Retina (tissue), 1 donor: Measurements from ENCODE around the gene IKZF1.

ENCODE experiments used
- DNase-seq: peaks from one replicate; pipeline ENCODE4 v3.0.0-alpha.2; 2016

IKZF1 gene

DNA sequence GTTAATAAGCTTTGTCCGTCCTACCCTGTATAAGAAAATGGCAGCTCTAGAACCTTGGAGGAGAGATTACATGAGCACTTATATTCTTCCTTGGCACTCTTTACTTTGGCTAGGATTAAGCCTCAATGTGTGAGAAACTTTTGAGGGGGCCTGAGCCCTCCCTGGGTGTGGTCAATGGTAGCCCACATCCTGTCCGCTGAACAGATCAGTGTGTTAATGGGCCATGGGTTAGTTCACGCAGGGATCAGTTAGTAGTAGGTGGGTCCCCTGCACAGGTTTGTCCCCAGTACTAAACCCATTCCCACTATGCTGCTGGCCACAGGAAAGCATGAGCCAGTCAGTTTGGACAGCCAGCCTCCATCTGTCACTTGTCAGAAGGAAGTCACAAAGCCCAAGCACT is 20.2 kb upstream of the IKZF1 start:
- no peak for DNase-seq

GRCh38 chr7:50285269-50285668 is 19.2 kb upstream of the IKZF1 start:
- DNase-seq, result no peak

DNA sequence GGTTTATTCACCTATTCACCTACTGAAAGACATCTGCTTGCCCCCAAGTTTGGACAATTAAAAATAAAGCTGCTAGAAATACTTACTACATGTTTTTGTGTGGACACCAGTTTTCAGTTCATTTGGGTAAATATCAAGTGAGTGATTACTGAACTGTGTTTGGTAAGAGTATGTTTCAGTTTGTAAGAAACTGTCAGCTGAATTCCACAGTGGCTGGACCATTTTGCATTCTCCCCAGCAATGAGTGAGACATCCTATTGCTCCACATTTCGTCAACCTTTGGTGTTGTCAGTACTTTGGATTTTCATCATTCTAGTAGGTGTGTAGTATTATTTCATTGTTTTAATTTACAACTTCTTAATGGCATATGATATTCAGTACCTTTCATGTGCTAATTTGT is 17.4 kb upstream of the IKZF1 start:
- DNase-seq, result no peak

DNA sequence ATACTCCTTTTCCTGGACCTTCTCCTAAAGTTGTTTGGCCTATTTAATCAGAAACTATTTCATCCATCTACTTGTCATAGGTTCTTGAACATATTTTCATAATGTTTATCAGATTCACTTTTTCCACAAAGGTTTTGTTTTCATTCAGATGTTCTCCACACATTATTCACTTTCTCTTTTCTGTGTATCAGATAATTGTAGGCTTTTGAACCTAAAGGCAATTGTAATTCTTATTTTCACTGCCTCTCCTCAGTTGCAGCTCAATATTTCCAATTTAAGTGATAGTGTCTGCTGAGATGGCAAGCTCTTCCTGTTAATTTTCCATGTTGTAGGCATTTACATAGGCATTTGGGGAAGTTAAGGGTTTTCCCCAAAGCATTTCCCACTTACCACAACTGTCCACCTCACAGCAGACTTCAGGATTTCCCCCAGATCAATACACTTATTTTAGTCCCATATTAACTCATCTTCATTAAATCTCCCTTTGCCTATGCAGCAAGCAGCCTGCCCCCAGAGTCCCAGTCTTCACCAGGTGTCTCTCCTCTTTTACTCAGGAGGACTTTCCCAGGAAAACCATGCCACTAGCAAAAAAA is 12.3 kb upstream of the IKZF1 start:
- DNase-seq, result no peak

- no peak for DNase-seq
Observed at GRCh38 chr7:50292763-50293162, 11.8 kb upstream of the IKZF1 start.

DNA sequence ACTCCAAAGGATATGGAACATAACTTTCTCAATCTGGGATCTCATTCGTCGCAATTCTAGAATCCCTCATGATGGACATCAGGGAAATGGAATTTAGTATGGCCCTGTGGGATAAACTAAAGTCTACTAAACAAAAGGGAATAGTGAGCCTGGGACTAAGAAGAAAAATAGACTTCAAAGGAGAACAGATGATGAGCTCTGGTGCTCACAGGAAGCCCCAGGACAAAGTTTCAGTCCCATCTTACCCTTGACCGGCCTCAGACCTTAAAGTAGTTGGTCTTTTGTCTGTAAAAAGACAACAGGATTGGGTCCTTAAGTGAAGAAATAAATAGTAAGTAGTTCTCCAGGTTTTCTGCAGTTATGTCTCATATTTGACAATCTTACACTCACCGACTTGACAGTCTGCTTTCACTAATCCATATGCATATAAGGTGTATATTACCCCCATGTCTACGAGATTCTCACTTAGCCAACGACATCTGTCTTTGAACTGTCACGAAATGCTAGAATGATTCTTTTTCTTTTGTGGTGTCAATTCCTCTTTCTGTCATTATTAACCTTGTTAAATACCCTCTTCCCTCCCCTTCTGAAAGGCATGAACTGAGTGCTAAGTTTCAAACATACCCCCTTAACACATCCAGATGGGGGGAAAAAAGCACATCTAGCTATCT is 10.9 kb upstream of the IKZF1 start:
- DNase-seq, result no peak

DNA sequence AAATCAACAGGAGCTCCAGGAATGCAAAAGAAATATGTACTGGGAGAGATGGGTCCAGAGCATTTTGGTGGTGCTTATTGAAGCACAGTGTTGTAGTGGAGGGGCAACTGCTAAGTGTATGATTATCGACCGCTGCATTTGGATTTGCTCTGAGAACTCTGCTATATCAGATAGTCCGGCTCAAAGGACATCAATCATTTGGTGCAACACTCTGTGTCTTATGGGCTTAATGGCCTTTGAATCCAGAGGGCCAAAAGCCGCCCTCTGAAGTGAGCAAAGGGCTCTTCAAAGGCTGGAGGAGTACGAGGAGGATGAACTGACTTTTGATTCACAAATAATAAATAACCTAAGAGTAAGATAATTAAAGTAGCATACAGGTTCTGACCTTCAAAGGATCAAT is 9.4 kb upstream of the IKZF1 start:
- no peak for DNase-seq

DNA sequence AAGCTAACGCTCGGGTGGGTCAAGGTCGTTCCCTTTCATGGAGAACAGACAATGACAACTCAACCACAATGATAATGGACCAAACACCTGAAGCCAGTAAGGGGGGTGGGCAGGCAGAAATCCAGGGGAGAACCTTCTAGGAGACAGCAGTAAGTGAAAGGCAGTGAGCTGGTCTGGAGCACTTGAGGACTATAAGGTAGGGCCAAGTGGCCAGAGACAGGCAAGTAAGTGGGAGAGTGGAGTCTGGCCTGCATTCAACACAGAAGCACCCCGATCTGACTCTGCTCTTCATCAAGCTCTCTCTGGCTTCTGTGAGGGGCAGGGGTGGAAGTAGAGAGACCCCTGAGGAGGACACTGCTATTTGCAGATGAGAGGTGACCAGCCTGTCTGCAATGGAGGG is 7.7 kb upstream of the IKZF1 start:
- DNase-seq, result no peak

GRCh38 chr7:50298811-50299562 is 5.5 kb upstream of the IKZF1 start:
- no peak for DNase-seq

DNA sequence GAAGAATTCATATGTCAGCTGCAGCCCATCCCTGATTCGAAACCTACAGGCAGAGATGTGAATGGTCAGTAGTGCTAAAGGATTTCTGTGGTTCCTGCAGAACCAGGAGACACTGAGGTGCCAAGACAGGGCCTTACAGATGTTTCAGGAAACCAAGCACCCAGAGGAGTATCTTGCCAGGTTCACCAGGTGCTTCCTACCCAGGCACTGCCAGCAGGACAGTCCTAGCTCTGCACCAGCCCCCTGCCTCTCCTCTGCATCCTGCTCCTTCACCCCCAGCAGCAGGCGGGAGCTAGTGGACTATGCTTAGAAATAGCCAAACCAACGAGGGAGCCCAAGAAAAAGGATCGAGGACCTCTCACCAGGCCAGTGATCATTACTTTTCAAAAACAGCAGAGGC is 4.2 kb upstream of the IKZF1 start:
- DNase-seq, result no peak

DNA sequence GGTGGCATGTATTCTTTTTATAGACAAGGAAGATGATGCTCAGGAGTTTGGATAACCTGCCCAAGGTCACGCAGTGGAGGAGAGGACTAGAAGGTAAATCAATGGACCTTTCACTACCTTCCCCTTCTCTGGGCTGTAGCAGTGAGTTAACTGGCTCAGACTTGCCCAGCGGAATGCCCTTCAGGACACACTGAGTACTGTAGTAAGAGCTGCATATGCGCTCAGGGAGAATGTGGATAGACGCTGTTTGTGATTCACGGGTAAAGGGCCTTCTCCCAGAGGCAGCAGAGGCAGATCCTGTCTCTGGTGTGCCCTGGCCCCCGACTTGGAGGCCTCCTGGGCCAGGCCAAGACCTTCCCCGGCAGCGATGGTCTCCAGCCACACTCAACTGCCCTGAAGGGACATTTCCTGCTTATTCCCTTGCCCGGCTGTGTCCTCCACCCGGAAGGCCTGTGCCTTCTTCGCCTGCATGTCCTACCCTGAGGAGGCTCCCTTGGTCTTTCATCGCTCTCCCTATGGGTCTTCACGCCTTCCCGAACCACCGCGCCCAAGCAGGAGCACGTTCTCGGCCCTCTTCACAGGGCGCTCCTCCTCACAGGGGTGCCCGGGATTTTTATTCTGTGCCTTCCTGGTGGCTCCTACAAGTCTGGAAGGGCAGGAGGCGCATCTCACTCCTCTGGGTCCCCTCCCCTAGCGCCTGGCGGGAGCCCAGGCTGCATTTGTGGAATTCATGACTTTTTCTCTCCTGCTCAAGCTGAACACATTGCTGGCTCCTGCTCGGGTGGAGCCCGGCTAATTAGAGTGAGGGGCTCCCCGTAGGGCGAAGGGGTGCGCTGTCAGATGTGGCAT is 1.8 kb upstream of the IKZF1 start:
- peak; percentile 32 for DNase-seq

GRCh38 chr7:50303335-50304128 is 984 bp upstream of the IKZF1 start:
- peak; percentile 33 for DNase-seq

DNA sequence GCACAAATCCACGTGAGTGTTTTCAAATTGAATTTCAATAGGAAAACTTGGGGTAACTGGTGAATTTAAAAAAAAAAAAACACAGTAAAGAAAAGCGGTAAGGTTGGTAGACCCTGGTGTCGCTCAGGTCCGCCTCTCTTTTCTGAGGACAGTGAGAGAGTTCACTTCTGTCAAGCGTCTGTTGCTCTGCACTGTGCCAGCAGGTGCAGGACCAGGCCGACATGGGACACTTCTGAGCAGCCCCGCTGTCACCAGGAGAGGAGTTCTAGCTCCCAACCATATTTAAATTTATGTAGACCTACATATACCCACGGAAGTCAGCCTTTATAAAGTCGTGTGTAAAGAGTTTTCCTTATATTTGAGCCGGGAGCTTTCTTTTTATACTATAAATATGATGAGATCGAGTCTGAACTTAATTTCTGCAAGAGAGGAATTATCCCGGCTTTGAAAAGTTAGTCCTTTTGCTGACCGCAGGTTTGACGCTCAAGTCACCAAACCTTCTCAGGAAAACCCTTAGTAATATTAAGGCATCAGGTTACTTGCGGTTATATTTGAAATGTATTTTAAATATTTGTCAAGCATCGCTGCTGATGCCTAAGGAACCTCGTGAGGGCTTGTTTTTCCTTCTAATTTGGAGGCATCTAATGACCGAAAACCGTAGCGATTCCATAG is 531 bp downstream of the IKZF1 start:
- peak; percentile 58 for DNase-seq

DNA sequence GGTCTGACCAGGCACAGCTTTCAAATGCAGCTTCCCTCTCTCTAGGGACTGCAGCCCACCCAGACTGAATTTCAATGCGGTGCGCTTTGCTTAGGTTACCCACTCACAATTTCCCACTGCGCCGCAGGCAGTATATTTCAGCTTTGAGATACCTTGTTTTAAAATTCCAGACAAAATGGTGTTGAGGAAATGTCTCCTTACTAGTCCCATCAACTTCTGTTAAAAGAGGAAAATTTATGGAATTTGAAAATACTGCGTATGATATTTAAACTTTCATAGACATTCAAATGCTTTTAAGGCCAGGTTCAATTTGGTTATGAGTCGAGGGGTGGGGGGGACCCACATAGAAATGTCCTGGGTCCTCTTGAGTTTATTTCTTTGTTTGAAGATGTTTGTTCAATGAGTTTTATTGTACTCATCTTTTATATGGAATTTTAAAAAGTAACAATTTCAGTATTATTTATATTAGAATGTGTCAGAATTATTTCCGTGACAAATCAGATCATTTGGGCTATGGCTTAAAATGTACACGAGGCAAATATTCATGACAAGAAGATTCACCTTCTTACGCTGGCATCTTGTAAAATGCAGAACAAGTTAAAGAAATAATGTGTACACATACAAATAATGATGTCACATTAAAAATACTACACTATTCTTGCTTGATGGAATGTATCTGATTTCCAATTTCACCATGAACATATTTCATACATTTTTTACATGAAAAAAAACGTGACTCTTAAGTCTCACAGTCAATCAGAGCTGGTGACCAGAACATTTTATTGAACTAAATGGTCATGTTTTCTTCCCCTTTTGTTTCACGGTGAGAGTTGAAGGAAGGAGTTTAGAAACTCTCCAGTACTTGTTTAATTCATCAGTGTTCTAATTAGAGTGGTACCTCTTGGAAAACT is 1.3 kb downstream of the IKZF1 start:
- DNase-seq, result no peak

DNA sequence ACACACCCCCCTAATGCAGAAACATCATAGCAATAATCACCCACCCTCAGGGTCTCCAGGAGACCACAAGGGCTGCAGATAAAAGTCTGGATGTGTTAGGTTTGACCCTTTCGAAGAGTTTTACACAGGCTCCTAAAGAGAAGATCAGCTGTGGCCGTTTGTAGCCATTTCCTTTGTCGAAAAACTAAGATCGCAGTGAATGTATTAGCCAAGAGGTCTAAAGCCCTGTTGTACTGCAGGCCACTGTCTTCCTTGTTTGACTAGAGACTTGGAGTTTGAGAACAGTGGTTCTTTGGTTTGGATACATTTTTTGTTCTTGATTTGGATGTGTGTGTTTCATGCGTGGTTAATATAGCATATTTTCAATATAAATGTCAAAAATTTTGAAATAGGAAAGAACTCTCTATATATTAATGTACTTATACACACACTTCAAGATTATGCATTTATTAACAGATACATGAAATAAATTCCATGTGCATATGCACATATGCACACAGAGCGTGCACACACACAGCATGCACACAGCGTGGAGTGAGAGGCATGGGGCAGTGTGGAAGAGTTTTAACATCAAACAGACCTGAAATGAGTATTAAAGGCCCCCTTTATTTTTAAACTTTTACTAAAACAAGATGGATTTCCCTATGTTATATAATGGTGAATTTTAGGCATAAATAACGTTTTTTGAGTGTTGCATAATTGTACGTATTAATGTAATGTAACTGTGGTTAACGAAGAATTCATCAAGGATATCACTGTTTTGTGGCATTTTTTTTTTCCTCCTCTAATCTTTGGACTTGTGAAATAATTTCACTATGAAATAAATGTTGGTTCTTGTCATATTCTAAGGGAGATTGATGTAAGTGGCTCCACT is 2.2 kb downstream of the IKZF1 start:
- no peak for DNase-seq

DNA sequence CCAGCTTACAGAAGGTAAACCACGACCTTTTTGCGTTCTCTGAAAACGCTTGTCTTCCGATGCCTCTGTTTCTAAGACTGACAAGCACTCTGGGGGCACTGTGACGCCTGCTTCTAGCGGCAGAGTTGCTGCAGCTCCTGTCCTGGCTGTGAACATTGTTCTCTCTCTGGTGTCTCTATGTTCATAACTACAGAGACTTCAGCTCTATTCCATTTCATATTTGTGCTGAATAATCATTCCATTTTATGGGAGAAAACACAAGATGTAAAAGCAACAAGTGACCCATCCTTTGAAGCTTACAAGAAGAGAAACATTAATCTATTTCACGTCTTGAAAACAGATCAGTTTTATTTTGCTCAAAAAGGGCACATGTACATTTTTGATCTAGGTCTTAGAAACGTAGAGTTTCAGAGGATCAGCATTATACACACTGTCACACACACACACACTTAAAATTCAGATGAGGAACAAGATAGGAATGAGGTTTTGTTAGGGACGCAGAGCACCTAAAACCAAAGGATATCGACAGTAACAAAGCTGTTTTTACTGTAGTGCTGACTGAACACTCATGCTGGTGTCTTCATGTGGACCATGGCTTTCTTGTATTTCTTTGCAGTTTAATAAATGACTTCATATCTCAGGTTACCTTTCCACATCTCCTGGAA is 3.0 kb downstream of the IKZF1 start:
- DNase-seq, result no peak

DNA sequence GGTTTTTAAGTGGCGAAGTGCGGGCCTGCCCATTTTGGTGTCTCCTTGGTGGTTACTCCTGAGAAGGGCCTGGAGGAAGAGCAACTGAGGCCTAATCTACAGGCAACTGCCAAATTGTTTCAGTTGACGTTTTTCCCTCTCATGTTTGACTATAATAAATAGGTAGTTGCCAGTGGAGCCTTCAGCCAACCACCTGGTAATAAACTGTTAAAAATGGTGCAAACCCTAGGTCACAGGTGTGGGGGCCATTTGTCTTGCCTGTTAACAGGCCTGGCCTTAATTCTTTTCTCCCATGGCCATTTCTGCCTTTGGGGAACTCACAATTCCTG is 3.7 kb downstream of the IKZF1 start:
- DNase-seq, result no peak

DNA sequence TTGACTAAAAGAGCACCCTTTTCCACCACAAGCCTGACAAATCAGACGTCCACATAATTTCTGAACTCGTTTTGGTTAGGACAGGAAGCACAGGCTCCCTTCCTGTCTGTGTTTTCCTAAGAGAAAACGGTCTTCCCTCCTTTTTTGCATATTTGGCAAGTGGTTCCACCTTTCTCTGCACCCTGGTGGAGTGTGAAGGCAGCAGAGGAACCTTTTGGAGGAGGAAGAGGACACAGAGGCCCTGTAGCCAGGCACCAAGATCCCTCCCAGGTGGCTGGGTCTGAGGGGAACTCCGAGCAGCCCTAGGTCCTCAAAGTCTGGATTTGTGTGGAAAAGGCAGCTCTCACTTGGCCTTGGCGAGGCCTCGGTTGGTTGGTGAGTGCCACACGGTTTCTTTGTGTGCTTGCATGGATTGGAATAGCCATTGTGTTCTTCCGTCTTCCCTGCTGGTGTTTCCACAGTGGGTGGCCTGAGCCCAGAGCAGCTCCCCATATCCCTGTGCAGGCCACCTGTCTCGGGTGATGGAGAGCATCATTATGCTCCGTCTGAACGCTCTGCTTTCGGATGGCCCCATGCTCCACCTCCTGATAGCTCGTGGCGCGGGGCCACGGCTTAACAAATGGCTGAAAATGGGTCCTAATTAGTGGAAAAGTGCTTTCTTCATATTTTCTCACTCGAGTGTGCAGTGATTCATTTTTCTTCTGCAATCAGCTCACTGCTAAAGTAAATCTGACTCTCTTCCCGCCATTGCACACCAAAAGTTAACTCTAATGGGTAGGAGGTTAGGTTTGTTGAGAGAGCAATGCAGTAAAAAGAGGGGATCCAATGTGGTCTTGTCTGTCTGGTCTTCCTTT is 4.2 kb downstream of the IKZF1 start:
- no peak for DNase-seq
